ENCODE results near the gene SLC19A3.
"Not testable (repeated sequence)": the region's sequence is repeated elsewhere in the genome, so short reads cannot be mapped to it uniquely, and the experiment has no call there.

DNA sequence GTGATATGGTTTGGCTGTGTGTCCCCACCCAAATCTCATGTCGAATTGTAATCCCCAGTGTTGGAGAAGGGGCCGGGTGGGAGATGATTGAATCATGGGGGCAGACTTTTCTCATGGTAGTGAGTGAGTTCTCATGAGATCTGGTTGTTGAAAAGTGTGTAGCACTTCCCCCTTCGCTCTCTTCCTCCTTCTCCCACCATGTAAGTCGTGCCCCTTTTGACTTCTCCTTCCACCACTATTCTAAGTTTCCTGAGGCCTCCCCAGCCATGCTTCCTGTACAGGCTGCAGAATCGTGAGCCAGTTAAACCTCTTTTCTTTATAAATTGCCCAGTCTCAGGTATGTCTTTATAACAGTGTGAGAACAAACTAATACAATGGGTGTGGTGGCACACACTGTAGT lies 44.2 kb downstream of the SLC19A3 start:
- TF ChIP-seq POLR2AphosphoS5 (IDR thresholded peaks at IDR 0.05; ENCODE audit: low read depth, low read length); TAF1 (IDR thresholded peaks at IDR 0.05; ENCODE audit: borderline replicate concordance, low read depth, low read length): not testable (repeated sequence)
